AML-193 (cell line): Measurements from ENCODE around the gene SORBS1.

ENCODE experiments used
- DNase-seq, 2 experiments: peaks; one replicate each; lab custom pipeline; 2025; lab: John Stamatoyannopoulos, UW

The SORBS1 gene

GRCh38 chr10:95289921-95290421 lies 271.2 kb downstream of the SORBS1 start:
- no peak for DNase-seq

DNA sequence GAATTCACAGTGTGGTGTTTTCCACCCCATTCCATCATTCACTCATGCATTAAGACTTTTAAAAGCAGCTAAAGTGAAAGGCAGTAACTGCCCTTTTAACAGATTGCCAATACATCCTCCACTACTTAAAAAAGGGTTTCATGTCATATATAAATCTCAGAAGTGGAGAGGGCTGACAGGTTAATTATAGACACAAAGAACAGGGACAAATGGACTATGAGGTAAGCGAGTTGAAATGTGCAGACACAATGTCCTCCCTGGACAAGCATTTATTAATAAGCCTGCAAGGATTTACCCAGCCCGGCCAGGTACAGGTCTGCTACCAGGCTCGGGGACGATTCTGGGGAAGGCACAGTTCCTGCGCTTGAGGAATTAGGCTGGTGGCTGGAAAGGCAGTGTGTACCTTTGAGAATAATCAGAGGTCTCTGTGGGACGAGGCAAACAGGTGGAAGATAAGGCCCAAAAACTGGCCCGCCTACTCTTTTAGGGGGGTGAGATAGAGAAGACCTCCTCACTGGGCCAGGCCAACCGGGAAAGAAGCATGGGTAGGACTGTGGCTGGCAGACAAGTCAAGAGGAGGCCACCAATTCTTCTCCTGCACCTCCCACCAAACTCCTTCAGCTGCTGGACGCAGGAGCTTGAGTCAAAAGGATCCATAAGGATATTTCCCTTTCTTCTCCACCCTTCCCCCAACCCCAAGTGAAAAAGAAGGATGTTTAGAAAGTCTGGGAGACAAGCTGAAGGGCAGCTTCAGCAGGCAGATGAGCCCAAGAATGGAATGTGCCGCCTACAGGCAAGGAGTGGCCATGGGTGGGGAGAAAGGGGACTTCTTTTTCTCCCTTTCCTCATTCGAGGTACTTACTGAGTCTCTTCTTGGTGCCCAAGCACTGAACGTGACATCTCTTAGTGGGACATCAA lies 271.9 kb downstream of the SORBS1 start:
- DNase-seq = no peak

- no peak for DNase-seq
These were observed 272.9 kb downstream of the SORBS1 start for GRCh38 chr10:95288303-95288702.

GRCh38 chr10:95287281-95287680 lies 273.9 kb downstream of the SORBS1 start:
- no peak for DNase-seq

- no peak for DNase-seq
These were observed 274.5 kb downstream of the SORBS1 start for GRCh38 chr10:95286707-95287106.

GRCh38 chr10:95285556-95285955 lies 275.6 kb downstream of the SORBS1 start:
- no peak for DNase-seq

GRCh38 chr10:95284807-95285206 lies 276.4 kb downstream of the SORBS1 start:
- no peak for DNase-seq

GRCh38 chr10:95282107-95282506 lies 279.1 kb downstream of the SORBS1 start:
- DNase-seq = no peak

GRCh38 chr10:95281206-95281605 lies 280.0 kb downstream of the SORBS1 start:
- no peak for DNase-seq

- DNase-seq = no peak
These were observed 280.5 kb downstream of the SORBS1 start for GRCh38 chr10:95280637-95281036.

DNA sequence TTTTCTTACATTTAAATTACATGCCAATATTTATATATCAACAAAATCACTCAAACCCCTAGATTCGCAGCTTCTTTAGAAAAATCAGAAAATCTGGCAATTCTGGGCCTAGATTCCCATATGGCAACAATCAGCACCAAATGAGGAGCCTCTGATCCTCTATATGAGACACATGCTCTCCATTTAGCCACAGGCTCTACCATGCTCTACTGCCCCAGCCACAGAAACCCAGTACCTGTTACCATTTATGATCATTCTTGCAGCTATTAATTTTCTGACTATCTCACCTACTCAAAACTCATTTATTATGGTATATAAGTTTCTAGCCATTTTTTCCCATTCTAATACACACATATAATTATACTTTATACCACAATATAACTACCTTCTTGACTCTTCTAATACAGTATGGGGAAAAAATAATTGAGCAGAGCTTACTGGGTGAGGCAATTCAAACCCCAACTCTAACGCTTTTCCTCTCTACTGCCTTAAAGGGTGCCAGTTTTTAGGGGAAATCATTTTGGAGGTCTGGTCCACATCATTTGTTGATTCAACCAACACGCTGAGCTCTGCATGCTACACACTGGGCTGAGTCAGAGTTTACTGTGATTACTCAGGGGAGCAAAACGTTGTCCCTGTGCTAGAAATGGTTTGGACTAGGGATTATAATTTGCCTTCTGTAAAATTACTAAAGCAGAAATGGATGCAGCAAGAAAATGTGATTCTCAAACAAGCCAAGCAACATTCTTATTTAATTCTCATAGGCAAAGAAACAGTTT lies 281.9 kb downstream of the SORBS1 start:
- DNase-seq = no peak

DNA sequence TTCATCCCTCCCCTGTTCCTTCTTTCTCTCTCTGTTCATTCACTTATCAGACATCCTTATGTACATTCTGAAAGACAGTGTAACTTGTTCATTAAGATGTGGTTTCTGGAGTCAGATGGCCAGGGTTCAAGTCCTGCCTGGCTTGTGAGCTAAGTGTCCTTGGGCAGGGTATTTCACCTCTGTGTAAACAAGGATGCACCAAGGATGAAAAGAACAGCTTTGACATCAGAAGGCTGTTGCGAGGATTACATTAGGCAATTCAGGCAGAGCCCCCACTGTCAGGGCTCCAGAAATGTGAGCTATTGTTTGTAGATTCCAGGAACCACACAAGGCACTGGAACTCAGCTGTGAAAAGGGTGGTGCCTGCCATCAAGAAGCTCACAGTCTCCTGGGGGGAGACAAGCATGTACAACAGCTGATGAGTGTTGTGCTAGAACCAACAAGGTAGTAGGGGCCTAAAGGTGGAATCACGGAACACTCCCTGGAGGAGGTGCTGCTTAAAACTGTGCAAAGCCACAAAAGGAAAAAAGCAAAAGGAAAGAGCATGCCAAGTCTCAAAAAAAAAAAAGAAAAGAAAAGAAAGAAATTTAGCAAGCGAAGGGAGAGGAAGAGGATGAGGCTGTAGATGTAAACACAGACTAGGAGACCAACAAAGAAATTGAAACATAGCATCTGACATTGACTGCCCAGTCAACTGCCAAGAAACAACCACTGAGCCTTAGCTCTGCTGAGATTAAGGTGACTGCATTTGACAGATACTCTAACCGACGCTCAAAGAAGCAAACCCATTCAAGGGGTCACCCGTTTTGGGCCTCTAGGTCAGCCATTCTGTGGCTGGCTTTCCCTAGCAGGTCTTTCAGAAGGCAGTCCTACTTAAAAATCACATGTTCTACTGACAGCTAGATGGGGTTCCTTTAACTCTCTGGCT lies 282.8 kb downstream of the SORBS1 start:
- DNase-seq = no peak

GRCh38 chr10:95277614-95278013 lies 283.6 kb downstream of the SORBS1 start:
- no peak for DNase-seq

GRCh38 chr10:95277201-95277570 lies 284.0 kb downstream of the SORBS1 start:
- no peak for DNase-seq

- DNase-seq = no peak
These were observed 284.6 kb downstream of the SORBS1 start for GRCh38 chr10:95276367-95277200.

DNA sequence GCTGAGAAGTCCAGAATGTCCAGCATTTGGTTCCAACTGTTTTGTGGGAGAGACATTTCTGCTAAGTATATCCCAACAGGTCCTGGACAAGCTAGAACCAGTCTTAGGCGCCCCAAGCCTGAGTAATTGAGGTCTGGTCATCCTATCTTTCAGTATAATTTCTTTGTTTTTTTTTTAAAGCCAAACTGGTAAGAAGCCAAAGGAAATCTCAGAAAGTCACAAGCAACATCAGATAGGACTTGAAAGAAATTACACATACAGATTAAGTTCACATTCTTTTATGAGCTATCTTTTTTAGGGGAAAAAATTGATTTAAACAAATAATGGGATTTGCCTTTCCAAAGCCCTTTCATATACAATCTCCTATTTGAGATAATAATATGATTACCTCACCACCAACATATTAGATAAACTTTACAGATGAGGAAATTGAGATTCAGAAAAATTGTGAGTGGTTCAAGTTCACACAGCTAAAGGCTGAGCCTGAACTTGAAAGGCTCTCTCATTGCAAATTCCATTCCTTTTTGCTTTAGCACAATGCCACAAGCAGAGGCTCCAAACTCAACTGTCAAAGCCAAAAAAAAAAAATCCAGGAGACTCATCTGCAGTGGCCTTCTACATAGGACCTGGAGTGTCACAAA lies 285.3 kb downstream of the SORBS1 start:
- DNase-seq = no peak

GRCh38 chr10:95273393-95274312 lies 287.5 kb downstream of the SORBS1 start:
- DNase-seq = no peak

DNA sequence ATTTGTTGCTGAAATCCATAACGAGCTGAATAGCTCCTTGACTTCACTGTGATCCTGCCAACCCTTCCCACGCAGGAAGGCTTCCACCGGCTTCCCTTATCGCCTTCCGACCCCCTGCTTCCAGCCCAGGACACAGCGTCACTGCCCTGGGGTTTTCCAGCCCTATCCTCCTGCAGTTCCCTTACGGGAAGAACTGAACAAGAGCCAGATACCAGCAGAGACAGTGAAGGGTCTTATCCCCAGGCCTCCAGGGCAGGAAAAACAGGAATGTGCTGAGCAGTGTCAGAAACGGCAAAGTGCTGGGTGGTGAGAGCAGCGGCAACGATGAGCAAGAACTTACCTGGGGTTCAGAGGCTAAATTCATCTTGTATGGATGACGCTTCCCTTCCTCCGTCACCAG lies 292.7 kb downstream of the SORBS1 start:
- no peak for DNase-seq

DNA sequence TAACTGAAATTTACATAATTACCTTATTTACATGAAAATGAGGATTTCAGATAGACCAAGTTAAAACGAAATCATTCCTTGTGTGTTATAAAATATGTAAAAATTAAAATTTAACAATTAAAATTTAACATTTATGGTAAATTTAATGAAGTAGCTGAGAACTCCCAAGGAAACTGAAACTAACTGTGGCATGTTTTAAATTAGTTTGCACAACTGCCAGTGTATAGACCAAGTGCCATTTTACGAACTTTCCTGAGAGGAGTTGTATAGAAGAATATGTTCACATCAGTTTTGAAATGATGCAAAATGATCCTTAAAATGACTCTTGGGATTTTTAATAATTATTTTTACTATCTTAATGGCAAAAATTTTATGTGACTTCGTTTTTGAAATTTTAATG lies 293.9 kb downstream of the SORBS1 start:
- no peak for DNase-seq
